GM12878 (cell line): ENCODE data around the gene DQX1. TPM values are rescaled to one million over a fixed set of nuclear protein-coding genes. Genes with fewer than 3 reads are reported as not detected.

Experiments
- ASH2L ChIP-seq: fragments of 300-600, 200-600 bp; sonication (generic); IDR thresholded peaks from 2 replicates; pipeline ENCODE4 v1.6.1; 2017; ENCODE audit warnings: low read depth, mild to moderate bottlenecking, borderline replicate concordance
- CHD1 ChIP-seq: IDR thresholded peaks from 2 replicates; pipeline ENCODE4 v1.6.1; 2012; ENCODE audit warnings: low read depth, low read length, improper control_type of control experiment
- E2F8 ChIP-seq: fragments of 450-650 bp; IDR thresholded peaks from 2 replicates; pipeline ENCODE4 v1.6.1; 2018; ENCODE audit warnings: mild to moderate bottlenecking, low read depth, moderate library complexity; ENCODE audit not compliant: partially characterized antibody
- GATAD2B ChIP-seq: fragments of 450-650 bp; conservative IDR thresholded peaks from 2 replicates; pipeline ENCODE4 v1.6.1; 2017; ENCODE audit warnings: low read depth, mild to moderate bottlenecking, moderate library complexity
- IKZF2 ChIP-seq, 2 experiments: fragments of 450-650 bp; IDR thresholded peaks; 2 replicates each; pipeline ENCODE4 v1.6.1; 2017; ENCODE audit warnings: mild to moderate bottlenecking in 2 of 2, moderate library complexity in 2 of 2
- MEF2B ChIP-seq: fragments of 450-650 bp; IDR thresholded peaks from 2 replicates; pipeline ENCODE4 v1.6.1; 2018; ENCODE audit warnings: mild to moderate bottlenecking, moderate library complexity; ENCODE audit not compliant: partially characterized antibody, poor library complexity, severe bottlenecking
- MLLT1 ChIP-seq: fragments of 450-650 bp; IDR thresholded peaks from 2 replicates; pipeline ENCODE4 v1.6.1; 2016; ENCODE audit warnings: mild to moderate bottlenecking
- MXI1 ChIP-seq: fragments of 150-350 bp; IDR thresholded peaks from 2 replicates; pipeline ENCODE4 v1.6.1; 2011; ENCODE audit warnings: low read depth, mild to moderate bottlenecking, inconsistent platforms, low read length, improper control_type of control experiment
- NFXL1 ChIP-seq: fragments of 450-650 bp; IDR thresholded peaks from 2 replicates; pipeline ENCODE4 v1.6.1; 2017; ENCODE audit warnings: antibody characterized with exemption, mild to moderate bottlenecking, borderline replicate concordance
- NKRF ChIP-seq: fragments of 450-650 bp; conservative IDR thresholded peaks from 2 replicates; pipeline ENCODE4 v1.6.1; 2017; ENCODE audit warnings: mild to moderate bottlenecking, moderate library complexity
- NR2C1 ChIP-seq: fragments of 450-650 bp; IDR thresholded peaks from 2 replicates; pipeline ENCODE4 v1.6.1; 2017; ENCODE audit warnings: antibody characterized with exemption, mild to moderate bottlenecking, moderate library complexity
- PAX5 ChIP-seq: IDR thresholded peaks from 2 replicates; pipeline ENCODE4 v1.6.1; 2011; ENCODE audit warnings: low read depth, low read length, borderline replicate concordance
- POLR2A ChIP-seq: IDR thresholded peaks from 2 replicates; pipeline ENCODE4 v1.6.1; 2011; ENCODE audit warnings: low read depth, mild to moderate bottlenecking, low read length
- RAD21 ChIP-seq: IDR thresholded peaks from 2 replicates; pipeline ENCODE4 v1.6.1; 2011; ENCODE audit warnings: mild to moderate bottlenecking, low read depth, low read length, moderate library complexity; ENCODE audit not compliant: insufficient read depth
- RB1 ChIP-seq: fragments of 450-650 bp; formaldehyde crosslinking; IDR thresholded peaks from 2 replicates; pipeline ENCODE4 v1.6.1; 2017; ENCODE audit warnings: mild to moderate bottlenecking, borderline replicate concordance
- SMAD5 ChIP-seq: IDR thresholded peaks from 2 replicates; pipeline ENCODE4 v1.6.1; 2016; ENCODE audit warnings: antibody characterized with exemption, low read depth
- SMC3 ChIP-seq: IDR thresholded peaks from 2 replicates; pipeline ENCODE4 v1.6.1; 2011; ENCODE audit warnings: low read length, improper control_type of control experiment, borderline replicate concordance
- TAF1 ChIP-seq: IDR thresholded peaks from 2 replicates; pipeline ENCODE4 v1.6.1; 2011; ENCODE audit warnings: mild to moderate bottlenecking, low read depth, low read length, borderline replicate concordance
- USF1 ChIP-seq: IDR thresholded peaks from 2 replicates; pipeline ENCODE4 v1.6.1; 2011; ENCODE audit warnings: borderline replicate concordance, low read depth, mild to moderate bottlenecking, moderate library complexity, mixed read lengths, low read length; ENCODE audit not compliant: insufficient read depth; ENCODE audit errors: extremely low read length
- WRNIP1 ChIP-seq: IDR thresholded peaks from 2 replicates; pipeline ENCODE4 v1.6.1; 2011; ENCODE audit warnings: low read depth, low read length, improper control_type of control experiment, borderline replicate concordance
- YY1 ChIP-seq: IDR thresholded peaks from 2 replicates; pipeline ENCODE4 v1.6.1; 2011; ENCODE audit warnings: low read depth, mild to moderate bottlenecking, low read length
- ZBED1 ChIP-seq: IDR thresholded peaks from 2 replicates; pipeline ENCODE4 v1.6.1; 2016; ENCODE audit warnings: borderline replicate concordance
- polyA plus RNA-seq, 11 experiments: library from polyadenylated mRNA; depleted of rRNA in 4 of 11; unstranded in 6 of 11; stranded (reverse) in 5 of 11; fragments of >200 nt; fragmentation: Nextera tagmentation in 4 of 11; fragmentation: Illumina TruSeq in 1 of 11; extraction: Ambion mirVana in 4 of 11; extraction: Trizol in 1 of 11; gene quantifications; 1 replicate in 1 of 11; 2 replicates in 10 of 11; pipeline versions ENCODE4 v1.2.1 to v1.2.3, GENCODE V29; 2011 to 2016; ENCODE audit warnings: inconsistent platforms in 2 of 11, missing spikeins in 2 of 11, low read depth in 1 of 11
- total RNA-seq, 4 experiments: library from RNA; depleted of rRNA in 3 of 4; stranded (reverse); fragments of >200 nt in 3 of 4; fragmentation: Illumina TruSeq in 1 of 4; extraction: Trizol in 1 of 4; gene quantifications; 2 replicates each; pipeline versions ENCODE4 v1.2.1 to v1.2.3, GENCODE V29; 2013 to 2021

The DQX1 gene
- total and polyA plus RNA-seq, 10 of the 15 experiments (the other 5 are each of a cell fraction or from before 2014, with no cell fraction given): 0.34 to 2.1 (median 0.86) TPM

- TF ChIP-seq E2F8 (no peak), RAD21 (no peak), ZBED1 (peak; percentile 9; the same call in 1 of the 2 replicates), TAF1 (peak; percentile 16; the same call in 1 of the 2 replicates), USF1 (peak; percentile 70), ASH2L (0 out of 2 replicates have a peak, but pooled peaks have one; percentile 35), MLLT1 (peak; percentile 55; the same call in 1 of the 2 replicates), MEF2B (peak; percentile 57), CHD1 (no peak), PAX5 (no peak), NR2C1 (no peak), POLR2A (peak; percentile 59), SMC3 (no peak), SMAD5 (peak; percentile 34; the same call in 1 of the 2 replicates), NFXL1 (no peak), MXI1 (peak; percentile 30; the same call in 1 of the 2 replicates), IKZF2 (IDR thresholded peaks at IDR 0.05) (0 out of 4 replicates have a peak, but pooled peaks have one; percentile 12 to 34), NKRF (0 out of 2 replicates have a peak, but pooled peaks have one; percentile 51), RB1 (peak; percentile 90; the same call in 1 of the 2 replicates), YY1 (peak; percentile 57), GATAD2B (peak; percentile 81; the same call in 1 of the 2 replicates), WRNIP1 (no peak)
Observed at GRCh38 chr2:74548900-74549826, 23.1 kb upstream of the DQX1 start (continued).
